HG03575 (cell line): ENCODE data around the gene NAT14.
"Not testable (repeated sequence)": the region's sequence is repeated elsewhere in the genome, so short reads cannot be mapped to it uniquely, and the experiment has no call there.

Experiments used
- ATAC-seq: cut with Tn5 transposase; IDR thresholded peaks from one replicate; pipeline ENCODE4 v1.9.1; 2021; ENCODE audit not compliant: unreplicated experiment, insufficient number of reproducible peaks, low FRiP score; ENCODE audit errors: extremely low read depth

The NAT14 gene, protein sequence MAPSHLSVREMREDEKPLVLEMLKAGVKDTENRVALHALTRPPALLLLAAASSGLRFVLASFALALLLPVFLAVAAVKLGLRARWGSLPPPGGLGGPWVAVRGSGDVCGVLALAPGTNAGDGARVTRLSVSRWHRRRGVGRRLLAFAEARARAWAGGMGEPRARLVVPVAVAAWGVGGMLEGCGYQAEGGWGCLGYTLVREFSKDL

DNA sequence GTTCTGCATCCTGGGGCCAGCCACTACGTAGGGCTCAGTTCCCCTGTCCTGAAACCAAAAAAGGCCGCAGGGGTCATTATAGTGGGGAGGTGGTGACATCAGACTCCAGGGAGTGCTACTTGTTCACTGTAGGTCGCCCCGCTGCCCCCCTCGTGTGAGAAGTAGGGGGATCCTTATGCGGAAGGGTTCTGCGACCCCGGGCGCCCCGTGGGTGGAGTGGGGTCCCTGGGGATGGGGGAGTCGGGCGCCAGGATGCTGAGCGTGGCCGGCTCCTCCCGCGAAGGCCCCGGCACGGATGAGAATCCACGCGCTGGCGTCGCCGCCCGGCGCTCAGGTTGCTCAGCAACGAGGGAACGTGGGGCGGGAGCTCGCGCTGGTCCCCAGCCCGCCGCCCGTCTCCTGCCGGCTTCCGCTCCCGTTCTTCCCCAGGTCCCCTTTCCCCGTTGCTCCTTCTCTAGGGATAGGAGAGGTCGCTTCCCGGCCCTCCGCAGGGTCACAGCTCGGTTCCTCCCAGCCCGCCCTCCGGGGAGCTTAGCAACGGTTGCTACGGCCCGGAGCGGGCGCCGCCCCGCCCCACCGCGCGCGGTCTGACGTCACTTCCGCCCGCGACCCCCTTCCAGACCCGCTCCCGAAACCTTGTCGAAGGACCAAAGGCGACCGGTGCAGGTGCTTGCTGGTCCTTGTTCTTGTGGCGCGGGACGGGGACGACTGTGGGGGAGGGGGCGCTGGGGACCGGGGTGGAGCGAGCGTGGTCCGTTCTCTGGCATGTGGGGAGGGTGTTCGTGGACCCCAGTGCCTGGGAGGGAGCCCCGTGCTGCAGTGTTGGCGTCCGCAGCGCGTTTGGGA lies at the start of gene NAT14:
Gene NAT14 (plus strand): TSS at position 596 of the 846 bp plus-strand sequence. CDS start 521 bp downstream, outside the sequence.
- no peak for ATAC-seq

DNA sequence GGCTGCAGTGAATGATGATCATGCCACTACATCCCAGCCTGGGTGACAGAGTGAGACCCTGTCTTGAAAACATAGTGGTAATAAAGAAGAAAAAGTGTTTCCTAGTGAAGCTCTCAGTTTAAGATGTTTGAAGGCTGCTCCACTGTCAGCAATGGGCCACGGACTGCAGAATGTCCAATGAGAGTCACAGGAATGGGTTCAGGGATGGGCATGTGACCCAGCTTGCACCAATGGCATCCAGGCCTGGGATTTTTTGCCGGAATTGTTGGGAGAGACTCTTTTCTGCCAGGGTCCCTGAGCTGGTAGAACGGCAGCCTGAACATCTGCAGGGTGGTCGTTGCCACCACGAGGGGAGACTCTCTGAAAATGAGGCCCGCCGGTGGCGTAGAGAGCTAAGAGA lies 48.1 kb upstream of the NAT14 start:
- ATAC-seq = no peak

DNA sequence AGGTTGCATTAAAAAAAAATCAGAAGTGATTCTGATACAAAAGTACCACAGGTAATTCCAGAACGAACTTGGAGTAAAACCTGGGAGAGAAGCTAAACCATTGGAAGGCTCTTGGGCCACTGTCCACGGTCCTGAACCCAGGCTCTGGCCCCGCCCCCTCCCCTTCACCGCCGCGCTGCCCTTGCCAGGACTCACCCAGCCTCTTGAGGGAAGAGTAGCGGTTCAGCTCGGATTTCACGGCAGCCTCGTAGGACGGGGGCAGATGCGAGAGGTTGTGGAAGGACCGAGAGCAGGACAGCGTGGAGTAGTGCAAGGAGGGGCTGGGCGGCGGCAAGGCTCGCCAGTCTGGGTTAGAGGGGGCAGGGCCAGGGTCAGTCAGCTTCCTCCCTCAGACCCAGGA lies 47.6 kb upstream of the NAT14 start:
- ATAC-seq = no peak

DNA sequence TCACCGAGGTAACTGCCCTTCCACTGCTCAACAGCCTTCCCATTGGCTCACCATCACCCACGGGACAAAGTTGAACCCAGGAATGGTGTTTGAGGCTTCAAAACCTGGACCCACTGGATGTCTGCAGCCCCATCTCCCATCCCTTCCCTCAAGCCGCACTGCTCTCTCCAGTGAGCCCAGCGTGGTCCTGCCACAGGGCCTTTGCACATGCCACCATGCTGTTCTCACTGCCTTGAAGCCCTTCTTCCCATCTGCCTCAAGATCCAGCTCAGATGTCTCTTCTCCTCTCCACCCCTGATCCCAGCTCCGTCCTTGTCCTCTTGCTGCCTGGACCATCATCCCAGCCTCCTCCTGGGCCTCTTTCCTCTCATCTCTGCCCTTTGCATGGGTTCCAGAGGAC lies 45.9 kb upstream of the NAT14 start:
- no peak for ATAC-seq

DNA sequence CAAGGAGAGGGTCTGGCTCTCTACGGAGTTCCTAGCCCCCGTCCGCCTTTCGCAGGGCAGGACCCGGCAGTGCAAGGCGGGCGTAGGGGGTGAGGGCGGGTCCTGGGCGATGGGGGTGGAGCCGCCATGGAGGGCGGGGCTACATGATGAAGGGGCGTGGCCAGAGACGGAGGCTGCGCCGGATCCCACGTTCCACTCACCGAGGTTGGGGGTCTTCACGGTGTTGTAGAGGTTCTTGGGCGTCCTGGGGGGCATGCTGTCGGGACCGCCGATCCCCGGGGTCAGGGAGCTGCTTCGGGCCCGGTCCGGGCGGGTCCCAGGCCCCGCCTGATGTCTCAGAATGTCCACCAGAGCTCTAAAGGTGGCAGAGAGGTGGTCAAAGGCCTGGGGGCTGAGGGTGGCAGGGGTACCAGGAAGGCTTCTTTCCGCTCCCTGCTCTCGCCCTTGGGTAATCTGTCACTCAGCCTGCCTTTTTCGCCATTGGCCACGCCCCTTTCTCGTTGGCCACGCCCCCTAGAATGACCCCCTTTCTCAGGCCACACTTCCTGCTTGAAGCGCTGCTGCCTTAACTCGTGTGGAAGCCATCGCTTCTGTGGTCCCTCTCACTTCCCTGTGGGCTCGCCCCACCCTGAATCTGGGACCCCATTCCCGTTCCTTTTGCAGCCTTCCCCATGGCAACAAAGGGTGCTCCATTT lies 44.4 kb upstream of the NAT14 start:
- no peak for ATAC-seq

DNA sequence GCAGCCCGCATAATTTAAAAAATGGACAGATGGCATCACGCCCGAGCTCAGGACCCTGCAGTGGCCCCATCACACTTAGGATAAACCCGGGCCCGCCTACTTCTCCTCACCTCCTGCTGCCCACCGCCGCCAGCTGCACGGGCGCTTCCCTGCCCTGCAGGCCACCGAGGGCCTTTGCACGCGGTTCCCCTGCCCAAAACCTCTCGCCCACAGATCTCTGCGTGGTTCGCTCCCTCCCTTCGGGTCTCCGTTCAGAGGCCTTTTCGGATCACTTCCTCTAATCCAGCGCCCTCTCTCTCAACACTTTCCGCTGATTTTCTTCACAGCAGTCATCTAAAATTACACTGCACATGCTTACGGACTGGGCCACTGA lies 43.7 kb upstream of the NAT14 start:
- no peak for ATAC-seq

DNA sequence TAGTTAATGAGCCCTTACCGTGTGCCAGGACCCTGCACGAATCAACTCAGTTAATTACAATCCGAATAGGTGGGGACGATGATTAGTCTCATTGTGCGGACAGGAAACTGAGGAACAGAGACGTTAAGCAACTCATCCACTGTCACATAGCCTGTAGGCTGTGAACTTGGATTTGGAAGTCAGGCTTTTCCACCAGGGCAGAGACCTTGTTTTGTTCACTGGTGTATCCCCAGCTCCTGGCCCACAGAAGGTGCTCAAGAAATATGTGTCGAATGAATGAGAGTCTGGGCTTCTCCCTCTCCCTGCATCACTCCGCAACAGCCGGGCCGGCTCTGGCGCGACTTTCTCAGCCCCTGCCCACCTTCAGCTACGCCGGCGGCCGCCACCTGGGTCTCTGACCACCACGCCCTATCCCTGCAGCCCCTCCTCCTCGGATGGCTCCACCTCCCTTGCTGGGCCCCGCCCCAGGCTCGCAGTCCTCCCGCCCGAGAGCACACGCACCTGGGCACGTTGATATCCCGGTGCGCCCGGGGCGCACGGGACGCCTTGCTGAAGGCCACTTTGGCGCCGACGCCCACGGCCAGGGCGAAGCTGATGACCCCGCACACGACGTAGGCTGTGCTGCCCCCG lies 43.2 kb upstream of the NAT14 start:
- ATAC-seq = no peak

DNA sequence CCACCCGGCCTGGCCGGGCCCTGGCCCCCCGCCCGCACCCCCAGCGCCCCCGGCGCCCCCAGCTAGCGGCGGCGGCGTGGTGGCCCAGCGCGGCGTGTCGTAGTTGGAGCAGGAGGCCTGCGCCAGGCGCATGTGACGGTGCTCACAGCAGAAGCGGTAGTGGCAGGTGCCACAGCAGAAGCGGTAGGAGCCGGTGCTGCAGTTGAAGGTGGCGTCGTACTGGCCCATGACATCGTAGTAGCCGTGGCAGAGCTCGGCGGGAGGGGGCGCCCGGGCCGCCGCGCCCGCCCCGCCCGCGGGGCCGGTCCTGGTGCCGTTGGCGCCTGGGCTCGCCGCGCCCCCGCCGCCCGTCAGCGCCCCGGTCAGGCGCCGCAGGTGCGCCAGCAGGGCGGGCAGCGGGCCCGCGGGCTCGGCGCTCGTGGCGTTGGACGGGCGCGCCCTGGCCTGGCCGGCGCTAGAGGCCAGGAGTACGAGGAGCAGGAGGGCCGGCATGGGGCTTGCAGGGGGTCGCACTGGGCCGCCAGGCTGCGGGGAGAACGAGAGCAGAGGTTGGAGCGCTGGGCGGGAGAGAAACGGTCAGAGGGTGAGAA lies 42.5 kb upstream of the NAT14 start:
- no peak for ATAC-seq

DNA sequence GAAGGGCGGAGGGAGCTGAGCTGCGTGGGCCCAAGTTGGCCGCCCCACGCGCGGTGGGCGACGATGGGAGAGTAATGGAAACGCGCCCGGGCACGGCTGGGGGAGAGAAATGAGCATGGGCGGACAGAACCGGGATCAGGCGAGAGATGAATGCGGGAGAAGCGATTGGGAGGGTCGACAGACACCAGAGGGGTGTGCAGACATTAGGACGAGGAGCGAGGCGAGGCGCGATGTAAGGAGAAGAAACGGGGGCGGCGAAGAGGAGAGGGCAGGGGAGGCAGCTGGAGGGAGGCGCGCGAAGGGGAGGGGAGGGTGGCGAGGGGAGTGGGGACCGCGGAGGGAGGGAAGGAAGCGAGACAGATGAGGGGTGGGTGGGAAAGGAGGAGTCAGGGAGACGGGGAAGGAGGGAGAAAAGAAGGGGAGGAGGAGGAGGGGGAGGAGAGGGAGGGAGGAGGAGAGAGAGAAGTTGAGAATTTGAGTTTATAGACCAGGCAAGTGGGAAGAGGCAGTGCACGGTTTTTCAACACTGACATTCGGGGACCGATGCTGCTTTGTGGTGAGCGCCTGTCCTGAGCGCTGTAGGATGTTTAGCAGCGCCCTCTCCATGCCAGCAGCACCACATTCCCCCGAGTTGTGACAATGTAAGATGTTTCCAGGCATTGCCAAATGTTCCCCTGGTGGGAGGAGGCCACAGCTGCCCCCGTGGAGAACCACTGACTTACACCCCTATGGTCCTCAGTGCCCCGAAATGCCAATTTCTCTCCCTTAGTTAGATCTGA lies 41.8 kb upstream of the NAT14 start, which contains the start of gene SHISA7:
Gene SHISA7 (minus strand): TSS at position 256 of the 779 bp plus-strand sequence. CDS start 437 bp downstream, outside the sequence.
- ATAC-seq = no peak

DNA sequence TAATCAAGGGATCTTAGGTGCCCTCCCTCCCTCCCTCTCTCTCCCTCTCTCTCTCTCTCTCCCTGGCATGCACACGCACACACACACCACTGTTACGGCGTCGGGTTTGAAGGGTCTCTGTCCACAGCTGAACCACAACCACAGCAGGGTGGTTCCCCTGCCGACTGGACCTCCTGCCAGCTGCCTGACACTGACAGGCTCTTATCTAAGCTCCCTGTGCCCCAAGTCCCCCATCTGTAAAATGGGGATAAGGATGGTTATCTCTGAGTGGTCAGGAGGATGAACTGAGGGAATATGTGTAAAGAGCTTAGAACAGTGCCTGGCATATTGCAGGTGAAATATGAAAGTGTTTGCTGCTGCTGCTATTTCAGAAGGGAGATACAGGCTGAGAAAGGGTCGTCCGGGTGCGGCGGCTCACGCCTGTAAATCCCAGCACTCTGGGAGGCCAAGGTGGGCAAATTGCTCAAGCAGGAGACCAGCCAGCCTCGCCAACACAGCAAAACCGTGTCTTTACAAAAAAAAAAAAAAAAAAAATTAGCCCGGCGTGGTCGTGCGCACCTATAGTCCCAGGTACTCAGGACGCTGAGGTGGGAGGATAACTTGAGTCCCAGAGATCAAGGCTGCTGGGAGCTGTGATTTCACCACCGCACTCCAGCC lies 41.0 kb upstream of the NAT14 start:
- ATAC-seq = no peak

DNA sequence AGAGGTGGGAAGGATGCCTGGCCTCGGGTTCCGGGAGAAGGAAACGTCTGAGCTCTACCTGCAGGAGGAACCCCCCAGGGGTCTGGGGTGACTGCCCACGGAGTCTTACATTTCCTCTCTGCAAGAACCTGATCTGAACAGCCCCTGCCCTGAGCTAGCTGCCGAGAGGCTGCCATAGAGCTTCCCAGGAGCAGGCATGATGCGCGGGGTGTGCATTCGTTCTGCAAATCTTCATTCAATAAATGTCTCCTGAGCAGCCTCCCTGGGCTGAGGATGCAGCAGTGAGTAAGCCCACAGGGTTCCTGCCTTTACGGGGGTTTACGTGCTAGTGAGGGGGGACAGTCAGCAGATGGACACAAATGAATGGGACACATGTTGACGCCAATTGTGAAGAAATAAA lies 40.3 kb upstream of the NAT14 start:
- ATAC-seq = no peak

DNA sequence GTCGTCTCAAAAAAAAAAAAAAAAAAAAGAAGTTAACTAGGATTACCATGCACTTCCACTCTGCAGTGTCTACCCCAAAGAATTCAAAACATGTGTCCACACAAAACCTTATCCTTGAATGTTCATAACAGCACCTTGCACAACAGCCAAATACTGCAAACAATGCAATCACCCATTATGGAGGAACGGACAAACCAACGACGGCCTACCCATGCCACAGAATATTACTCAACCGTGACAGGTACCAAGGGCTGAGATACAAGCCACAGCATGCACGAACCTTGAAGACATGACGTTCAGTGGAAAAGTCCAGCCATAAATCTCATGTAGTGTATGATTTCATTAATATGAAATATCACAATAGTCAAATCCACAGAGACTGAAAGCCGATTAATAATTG lies 38.9 kb upstream of the NAT14 start:
- no peak for ATAC-seq

DNA sequence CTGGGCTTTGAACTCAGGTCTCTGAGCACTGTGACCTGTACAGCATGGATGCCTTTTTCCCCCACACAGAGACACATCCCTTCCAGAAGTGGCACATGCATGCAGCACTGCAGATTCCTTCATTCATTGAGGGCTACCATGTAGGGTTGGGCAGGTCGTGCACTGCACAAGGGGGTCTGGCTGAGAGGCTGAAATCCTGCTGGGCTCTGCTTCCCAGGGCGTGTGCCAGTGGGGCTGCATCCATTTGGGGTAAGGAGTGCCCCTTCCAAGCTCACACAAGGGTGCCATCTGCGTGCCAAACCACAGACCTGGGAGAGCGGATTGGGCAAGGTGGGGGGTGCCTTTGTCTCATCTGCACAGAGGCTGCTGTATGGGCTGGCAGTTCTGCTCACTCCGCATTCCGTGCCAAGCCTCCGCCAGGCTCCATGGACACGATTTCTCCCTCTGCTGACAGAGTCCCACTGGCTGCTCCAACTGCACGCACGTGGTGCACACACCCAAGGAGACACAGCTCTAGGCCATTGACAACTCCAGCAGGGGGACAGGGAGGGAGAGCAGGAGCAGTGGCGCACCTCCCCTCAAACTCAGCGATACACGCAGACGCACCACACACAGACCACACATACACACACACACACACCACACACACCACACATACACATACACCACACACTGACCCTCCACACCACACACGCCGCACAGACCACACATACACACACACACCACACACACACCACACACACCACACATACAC lies 37.4 kb upstream of the NAT14 start:
- no peak for ATAC-seq

DNA sequence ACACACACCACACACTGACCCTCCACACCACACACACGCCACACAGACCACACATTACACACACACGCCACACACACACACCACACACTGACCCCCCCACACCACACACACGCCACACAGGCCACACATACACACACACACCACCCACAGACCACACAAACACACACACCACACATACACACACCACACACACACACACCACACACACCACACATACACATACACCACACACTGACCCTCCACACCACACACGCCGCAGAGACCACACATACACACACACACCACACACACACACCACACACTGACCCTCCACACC lies 36.9 kb upstream of the NAT14 start:
- ATAC-seq = not testable (repeated sequence)

DNA sequence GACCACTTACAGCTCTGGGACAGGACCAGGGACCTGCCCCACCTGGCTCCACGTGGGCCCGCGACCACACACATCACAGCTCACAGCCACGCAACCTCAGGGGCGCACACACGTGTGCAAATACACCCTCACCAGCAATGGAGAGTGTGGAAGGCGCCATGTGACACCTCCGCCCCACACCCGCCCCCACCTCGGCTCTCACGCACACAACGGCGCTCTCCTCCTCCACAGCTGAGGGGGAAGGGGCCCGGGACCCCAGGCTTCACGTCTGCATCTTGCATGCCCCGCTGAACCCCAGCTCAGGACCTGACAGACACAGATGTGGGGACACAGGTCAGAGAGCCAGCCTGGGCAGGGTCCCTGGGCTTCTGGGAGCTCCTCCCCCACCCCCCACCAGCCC lies 35.5 kb upstream of the NAT14 start:
- no peak for ATAC-seq

DNA sequence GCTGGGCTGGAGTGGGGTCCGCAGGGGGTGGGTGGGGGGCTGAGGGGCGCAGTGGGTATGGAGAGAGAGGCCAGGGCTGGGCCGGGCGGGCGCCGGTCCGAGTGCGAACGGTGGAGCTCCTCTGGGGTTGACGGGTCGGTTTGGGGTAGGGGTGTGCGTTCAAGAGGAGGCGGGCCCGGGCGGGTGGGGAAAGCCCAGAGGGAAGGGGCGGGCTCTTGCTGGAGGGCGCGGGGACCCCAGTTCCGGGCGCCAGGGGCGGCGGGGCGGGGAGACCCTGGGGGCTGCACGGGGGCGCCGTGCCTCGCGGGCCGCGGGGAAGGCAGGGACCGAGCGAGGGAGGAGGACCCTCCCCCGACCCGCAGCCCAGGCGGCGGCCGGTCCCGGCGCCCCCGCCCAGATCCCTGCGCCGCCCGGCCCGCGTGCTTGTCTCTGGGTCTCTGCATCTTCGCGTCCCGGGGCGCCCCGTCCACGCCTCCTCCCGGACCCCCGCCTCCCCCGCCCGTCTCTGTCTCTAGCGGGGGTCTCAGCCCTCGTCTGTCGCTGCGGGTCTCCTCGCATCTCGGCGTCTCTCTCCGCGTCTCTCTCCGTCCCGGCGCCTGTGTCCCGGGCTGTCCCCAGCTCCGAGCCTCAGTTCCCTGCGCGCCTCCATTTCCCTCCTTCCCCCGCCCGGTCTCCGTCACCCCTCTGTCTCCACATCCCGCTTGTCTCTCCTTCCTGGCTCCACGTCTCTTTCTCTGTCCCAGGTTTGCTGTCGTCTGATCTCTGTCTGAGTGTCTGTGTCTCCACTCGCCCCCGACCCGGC lies 33.6 kb upstream of the NAT14 start:
- ATAC-seq = no peak
